GM21825 (cell line): ENCODE data around the gene C11orf65.
"Not testable (repeated sequence)": the region's sequence is repeated elsewhere in the genome, so short reads cannot be mapped to it uniquely, and the experiment has no call there.

ENCODE experiments used
- ATAC-seq: cut with Tn5 transposase; IDR thresholded peaks from one replicate; pipeline ENCODE4 v1.9.1; 2021; ENCODE audit warnings: mild to moderate bottlenecking, moderate library complexity; ENCODE audit not compliant: unreplicated experiment

The C11orf65 gene

DNA sequence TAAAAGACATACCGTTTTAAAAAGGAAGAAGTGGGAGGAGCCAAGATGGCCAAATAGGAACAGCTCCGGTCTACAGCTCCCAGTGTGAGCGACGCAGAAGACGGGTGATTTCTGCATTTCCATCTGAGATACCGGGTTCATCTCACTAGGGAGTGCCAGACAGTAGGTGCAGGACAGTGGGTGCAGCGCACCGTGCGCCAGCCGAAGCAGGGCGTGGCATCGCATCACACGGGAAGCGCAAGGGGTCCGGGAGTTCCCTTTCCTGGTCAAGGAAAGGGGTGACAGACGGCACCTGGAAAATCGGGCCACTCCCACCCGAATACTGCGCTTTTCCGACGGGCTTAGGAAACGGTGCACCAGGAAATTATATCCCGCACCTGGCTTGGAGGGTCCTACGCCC, 93.8 kb downstream of the C11orf65 start:
- not testable (repeated sequence) for ATAC-seq

DNA sequence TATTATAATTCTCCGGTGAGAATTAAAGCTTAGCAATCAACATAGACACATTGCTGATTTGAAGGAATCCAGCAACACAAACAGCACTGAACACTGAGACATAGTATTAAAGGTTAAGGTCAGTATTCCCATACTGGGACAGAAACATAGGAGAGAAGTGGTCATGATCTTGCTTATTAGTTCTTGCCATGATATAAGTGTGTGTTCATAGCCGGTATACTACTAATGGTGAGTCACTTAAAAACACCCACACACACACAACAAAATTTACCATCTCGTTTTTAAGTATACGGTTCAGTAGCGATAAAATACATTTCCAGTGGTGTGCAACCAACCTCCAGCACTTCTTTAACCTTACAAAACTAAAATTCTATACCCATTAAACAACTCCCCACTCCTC, 96.3 kb downstream of the C11orf65 start:
- ATAC-seq: no peak

DNA sequence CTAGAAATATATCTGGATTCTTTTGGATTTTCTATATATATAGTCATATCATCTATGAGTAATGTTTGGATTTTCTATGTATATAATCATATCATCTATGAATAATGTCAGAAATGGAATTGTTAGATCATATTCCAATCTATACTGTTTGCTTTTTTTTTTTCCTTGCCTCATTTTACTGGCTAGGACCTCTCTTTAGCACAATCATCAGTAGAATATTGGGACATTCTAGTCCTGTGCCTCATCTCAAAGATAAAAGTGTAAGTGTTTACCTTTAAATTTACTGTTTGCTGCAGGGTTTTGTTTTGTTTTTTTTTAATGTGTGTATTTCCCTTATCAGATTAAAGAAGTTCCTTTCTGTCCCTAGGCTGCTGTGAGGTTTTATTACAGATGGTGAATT, 97.0 kb downstream of the C11orf65 start:
- ATAC-seq: no peak

DNA sequence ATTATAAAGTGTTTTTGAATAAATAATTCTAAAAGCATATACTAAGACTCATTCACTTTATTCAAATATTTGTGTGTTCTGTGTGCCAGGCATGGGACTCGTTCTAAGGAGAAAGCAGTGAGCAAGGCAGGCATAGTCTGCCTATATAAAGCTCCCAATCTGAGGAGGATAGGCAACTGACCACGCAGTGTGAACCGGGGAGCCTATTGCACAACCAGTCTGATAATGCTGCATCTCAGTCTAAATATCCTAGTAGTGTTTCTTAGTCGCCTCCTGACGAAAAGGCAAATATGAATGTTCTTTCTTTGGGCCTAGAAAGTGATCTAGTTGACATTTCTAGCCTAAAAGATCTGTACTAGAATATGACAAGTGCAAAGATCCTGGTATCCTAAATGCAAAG, 98.3 kb downstream of the C11orf65 start:
- ATAC-seq: no peak

DNA sequence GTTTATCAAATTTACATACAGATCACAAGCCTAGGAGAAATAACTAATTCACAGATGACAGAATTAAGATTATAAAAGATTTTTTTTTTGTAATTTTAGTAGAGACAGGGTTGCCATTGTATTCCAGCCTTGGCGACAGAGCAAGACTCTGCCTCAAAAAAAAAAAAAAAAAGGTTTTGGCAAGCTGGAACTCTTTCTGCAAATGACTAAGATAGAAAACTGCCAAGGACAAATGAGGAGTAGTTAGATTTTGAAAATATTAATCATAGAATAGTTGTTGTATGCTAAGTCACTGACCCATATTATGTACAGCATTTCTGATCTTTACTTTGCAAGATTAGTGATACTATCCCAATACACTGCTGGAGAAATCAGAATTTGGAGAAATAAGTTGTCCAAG, 99.2 kb downstream of the C11orf65 start:
- no peak for ATAC-seq

DNA sequence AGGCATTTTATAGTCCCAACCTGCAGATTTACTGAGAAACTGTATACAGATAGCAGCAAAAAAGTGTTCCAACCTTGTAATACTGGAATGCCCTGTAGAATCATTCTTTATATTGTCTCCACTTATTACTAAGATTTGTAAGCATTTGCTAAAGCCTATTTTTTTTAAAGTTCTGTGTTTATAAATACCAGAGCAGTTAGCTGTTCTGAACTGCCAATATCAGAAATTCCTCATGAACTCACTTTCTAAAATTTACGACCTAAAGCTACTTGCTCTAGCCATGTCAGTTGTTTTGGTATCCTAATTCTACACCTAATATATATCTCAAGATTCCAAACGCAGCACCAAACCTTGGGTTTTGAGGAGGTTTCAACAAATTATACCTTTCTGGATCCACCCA, 103.2 kb downstream of the C11orf65 start:
- no peak for ATAC-seq

DNA sequence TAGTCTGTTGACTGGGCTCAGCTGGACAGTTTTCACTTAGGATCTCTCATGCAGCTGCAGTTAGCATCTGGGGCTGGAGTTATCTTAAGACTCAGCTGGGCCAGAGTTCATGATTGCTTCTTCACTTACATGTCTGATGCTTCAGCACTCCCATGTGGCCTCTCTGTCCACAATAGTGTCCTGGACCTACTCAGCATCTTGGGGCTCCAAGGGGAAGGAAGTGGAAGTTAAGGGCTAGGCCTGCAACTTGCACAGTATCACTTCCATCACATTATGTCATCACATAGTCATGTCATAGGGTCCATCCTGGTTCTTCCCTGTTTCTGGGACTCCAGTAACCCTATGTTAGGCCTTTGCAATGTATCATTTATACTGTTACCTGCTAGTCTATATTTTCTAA, 115.9 kb downstream of the C11orf65 start:
- no peak for ATAC-seq

DNA sequence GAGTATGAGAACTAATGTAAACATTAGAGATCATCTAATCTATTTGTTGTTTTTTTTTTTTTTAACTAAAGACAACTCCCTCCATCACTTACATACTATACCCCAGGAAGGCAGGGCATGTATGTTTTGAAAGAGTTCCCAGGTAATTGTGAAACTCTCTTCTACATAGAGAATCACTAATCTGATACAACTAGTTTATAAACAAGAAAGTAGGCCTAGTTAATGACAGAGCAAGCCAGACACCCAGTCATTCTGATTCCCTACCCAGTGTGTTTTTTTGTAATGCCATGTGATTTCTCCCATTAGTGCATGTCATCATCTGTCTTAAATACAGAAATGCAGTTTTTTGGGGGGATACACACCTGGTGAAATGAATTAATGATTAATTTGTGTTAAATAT, 120.9 kb downstream of the C11orf65 start:
- ATAC-seq: no peak

DNA sequence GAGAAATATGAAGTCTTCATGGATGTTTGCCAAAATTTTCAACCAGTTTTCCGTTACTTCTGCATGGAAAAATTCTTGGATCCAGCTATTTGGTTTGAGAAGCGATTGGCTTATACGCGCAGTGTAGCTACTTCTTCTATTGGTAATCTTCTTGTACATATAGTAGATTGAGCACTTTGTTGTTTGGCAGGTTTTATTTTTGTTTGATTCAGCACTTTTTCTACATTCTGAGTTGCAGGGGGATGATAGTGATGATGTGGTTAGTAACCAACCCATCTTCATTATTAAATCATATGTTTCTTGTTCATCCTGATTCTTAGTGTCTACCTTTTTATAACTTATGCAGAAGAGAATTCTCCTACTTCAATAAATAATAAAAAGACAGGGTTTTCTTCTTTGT, 121.6 kb downstream of the C11orf65 start:
- no peak for ATAC-seq

DNA sequence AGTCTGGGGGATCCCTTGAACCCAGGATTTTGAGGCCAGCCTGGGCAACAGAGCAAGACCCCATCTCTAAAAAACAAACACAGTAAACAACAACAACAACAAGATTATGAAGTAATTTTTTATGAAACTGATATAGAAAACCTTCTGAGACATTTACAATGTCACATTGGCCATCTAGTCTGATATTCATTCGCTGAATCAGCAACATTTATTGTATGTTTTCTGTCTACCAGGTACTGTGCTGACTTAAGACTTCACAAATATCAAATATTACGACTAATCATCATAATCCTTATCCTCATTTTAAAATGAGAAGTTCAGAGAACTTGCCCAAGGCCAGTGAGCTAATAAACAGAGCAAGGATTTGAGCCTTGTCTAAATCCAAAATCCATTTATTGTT, 123.6 kb downstream of the C11orf65 start:
- no peak for ATAC-seq

DNA sequence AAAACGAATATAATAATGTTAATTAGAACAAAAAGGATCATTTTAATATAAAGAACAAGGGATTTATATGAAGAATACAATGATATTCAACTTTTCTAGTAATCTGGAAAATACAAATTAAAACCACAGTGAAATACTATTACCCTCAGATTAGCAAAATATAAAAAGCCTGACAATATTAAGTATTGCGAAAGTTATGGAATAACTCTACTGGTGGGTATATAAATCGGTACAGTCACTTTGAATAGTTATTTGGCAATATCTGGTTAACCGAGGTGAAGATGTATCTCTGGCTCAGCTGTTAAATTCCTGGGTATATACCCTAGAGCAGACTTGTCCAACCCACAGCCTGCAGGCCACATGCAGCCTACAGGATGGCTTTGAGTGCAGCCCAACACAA, 125.7 kb downstream of the C11orf65 start:
- ATAC-seq: no peak

DNA sequence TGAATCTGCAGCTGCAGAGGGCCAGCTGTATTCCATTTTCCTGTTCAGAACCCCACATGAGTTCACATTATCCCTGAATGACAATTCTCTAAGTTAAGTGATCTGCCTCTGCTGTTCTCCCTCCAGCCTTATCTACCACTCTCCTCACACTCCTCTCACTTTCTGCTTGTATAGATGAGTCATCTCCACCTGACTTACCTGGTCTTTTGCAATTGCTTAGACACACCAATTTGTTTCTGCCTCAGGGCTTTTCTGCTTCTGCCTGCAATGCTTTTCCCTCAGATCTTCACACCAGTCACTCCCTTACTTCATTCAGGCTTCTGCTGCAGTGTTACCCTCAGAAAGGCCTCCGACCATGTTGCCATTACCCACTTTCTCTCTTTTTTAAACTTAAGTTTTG, 126.4 kb downstream of the C11orf65 start:
- ATAC-seq: no peak

DNA sequence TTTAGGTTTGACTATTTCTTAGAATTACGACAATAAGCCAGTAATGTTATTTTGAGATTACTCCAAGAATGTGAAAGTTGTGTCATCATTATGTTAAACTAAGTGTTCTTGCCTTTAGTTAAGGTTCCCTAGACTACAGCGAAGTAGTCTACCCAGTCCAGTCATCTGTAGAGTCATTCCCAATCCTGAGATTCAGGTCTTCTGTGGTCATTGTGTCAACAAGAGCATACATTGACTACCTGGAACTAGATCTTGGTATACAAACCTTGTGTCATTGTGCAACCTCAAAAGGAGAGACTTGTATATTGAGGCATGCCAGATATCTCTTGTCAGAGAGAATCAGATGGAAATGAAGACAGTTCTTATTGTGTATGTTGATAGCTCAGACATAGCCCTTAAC, 128.6 kb downstream of the C11orf65 start:
- ATAC-seq: no peak

DNA sequence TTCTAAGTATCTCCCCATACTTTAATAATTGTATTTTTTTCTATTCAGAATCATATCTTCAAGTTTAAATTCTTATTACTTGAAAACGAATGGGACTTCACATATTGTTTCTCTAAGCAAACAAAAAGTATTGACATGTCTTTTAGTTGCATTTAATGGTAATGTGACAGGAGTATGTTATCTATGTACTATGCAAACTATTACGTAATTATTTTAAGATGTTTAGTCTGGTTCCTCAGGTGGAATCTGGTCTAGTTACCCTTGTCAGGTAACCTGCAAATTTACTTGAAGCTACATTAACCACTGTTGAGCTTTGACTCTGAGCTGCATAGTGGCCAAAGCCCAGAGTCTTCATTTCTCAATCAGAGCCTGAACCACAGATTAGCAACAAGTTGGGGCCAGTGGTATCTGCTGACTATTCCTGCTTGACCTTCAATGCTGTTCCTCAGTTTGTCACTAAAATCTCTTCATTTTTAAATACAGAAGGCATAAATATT, 133.9 kb downstream of the C11orf65 start:
- ATAC-seq: no peak
